ENCODE measurements around the gene CYP27B1.
"Not testable (repeated sequence)": the region's sequence is repeated elsewhere in the genome, so short reads cannot be mapped to it uniquely, and the experiment has no call there.

Gene CYP27B1

DNA sequence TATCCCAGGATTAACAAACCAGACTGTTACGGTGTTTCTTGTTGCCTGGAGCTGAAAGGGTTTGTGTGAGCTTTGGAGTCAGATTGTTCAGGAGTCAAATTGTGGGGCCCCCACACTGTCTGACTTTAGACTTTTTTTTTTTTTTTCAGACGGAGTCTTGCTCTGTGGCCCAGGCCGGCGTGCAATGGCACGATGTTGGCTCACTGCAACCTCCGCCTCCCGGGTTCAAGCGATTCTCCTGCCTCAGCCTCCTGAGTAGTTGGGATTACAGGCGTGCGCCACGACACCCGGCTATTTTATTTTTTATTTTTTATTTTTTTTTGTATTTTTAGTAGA lies 16.6 kb upstream of the CYP27B1 start:
- DNase-seq (ENCODE audit: low read depth), result no peak

DNA sequence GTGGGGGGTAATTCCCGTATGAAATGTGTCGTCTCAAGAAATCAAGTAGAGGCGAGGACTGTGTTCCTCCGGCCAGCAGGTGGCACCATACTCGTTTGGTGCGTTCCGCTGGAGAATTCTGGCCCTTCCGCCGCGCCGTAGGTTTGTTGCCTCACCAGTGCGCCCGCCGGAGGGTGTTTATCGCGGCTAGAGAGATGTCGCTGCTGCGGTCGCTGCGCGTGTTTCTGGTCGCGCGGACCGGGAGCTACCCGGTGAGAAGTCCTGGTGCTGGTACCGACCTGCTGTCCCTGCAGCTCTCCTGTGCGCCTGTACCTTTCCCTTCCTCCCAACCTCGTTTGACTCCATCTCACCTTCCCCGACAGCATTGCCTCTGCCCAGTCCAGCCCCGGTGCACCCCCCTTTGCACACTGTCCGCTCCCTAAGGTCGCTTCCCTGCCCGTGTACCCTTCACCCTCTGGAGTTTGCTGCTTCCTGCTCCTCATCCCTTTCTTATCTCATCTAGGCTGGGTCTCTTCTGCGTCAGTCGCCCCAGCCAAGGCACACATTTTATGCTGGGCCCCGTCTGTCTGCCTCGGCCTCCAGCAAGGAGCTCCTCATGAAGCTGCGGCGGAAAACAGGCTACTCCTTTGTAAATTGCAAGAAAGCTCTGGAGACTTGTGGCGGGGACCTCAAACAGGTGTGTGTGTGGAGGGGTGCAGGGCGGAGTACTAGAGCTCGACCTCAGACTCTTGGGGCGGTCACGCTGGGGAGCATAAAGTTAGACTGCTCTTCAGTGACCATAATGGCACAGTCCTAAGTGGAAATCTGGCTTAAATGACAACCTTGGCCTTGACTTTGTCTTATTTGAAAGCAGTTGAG lies 16.0 kb upstream of the CYP27B1 start, which contains the start of gene TSFM:
TSFM (plus strand) TSS at position 180 of the 858 bp plus-strand sequence; CDS start at position 195, 15 bp downstream.
- DNase-seq (ENCODE audit: low read depth), result peak; percentile 78

DNA sequence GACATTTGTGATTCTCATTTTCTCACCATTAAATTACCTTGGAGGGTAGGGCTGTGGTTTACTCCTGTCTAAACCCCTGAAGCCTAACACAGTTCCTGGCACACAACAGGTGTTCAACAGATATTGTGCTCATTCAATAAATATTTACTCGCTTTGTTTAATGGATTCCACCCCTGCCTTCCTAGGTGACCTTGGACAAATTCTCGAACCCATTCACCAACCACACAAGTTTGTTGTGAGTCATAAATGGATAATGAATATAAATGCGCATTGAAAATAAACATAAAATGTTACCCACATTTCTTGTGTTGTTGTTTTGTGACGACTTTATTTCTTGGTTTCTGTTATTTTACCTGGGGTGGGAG lies 15.3 kb upstream of the CYP27B1 start:
- DNase-seq (ENCODE audit: low read depth), result no peak

DNA sequence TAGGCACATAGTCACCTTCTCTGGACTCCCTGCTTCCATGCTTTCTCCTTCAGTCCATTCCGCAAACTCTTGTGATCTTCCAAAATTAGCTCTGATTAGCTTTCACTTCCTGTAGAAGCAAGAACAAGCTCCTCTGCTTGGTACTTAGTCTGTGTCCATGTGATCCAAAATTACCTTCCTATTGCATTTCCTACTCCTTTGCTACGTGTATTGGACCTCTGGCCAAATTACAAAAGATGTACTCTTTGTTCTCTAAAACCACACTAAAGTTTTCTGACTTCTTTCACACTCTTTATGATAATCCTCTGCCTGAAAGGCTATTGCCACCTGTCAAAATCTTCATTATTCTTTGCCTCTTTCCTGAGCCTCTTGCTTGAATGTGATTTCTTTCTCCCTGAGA lies 14.9 kb upstream of the CYP27B1 start:
- no peak for DNase-seq (ENCODE audit: low read depth)

DNA sequence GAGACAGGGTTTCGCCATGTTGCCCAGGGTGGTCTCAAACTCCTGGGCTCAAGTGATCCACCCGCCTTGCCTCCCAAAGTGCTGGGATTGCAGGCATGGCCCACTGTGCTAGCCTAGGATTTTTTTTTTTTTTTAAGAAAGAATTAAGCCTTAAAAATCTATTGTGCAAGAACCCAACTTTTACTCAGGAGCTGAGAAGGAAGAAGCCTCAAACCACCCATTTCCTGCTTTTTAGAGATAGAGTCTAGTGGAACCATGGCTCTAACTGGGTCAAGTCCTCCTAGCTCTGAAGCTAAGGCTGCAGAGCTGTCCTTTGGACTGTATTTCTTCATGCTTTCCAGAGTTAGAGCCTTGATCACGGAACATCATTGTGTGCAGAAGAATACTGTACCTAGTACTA lies 14.4 kb upstream of the CYP27B1 start:
- DNase-seq (ENCODE audit: low read depth), result no peak

DNA sequence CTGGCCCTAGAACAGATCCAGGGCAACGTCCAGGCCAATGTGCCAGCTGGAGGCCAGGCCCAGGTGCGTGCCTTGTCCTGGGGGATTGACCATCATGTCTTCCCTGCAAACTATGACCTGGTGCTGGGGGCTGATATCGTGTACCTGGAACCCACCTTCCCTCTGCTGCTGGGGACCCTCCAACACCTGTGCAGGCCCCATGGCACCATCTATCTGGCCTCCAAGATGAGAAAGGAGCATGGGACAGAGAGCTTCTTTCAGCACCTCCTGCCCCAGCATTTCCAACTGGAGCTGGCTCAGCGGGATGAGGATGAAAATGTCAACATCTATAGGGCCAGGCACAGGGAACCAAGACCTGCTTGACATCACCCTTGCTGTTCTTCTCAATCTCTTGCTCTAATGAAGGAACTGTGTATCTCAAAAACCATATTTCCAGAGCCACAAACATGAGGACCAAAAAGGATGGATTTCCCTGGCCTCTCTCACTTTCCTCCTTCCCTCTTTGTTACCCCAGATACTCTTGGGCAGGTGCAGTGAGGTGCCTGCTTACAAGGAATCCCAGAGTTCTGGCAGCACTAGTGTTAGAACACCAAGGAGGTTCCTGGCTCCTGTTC lies 13.5 kb upstream of the CYP27B1 start:
- DNase-seq (ENCODE audit: low read depth), result no peak

DNA sequence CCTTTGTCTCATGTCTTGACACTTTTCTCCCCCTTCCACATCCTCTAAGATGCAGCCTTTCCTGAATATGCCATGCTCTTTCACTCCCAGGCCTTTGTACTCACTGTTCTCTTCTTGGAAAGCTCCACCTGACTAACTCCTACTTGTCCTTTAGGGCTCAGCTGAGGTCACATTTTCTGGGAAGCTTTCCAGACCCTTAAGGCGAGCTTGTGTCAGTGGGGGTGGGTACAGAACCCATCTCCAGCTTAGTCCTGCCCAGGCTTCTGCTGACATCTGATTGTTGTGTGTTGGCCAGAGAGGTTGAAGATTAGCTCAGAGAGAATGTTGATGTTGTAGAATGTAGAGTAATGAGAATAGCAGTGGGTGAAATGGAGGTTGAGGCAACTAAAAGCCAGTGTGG lies 12.9 kb upstream of the CYP27B1 start:
- DNase-seq (ENCODE audit: low read depth), result no peak

DNA sequence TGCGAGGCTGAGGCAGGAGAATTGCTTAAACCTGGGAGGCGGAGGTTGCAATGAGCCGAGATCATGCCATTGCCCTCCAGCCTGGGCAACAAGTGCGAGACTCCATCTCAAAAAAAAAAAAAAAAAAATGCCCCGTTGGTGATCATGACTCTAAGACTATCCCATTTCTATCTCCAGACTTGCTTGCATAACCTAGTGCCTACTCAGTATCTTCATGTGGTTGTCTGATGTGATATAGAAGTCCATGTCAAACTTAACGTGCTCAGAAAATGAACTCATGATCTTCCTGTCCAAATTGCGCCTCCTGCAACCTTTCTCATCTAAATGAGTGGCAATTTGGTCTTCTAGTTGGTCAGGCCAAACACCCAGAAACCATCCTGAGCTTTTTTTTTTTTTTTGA lies 11.0 kb upstream of the CYP27B1 start:
- DNase-seq (ENCODE audit: low read depth), result no peak

DNA sequence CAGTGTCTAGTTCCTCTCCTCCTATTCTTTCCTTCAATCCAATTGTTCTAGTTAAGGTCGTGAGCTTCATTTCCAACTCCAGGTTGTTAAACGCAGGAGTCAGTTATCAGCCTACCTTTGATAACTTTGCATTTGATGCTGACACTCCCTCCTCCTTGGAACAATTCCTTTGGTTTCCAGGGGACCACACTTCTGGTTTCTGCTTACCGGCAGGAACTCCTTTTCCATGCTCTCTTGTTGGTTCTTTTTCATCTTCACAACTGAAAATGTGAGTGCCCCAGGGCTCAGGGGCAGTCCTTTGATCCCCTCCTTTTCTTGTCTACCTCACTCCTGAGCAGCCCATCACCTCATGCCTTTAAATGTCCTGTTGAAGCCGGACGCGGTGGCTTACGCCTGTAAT lies 10.5 kb upstream of the CYP27B1 start:
- no peak for DNase-seq (ENCODE audit: low read depth)

DNA sequence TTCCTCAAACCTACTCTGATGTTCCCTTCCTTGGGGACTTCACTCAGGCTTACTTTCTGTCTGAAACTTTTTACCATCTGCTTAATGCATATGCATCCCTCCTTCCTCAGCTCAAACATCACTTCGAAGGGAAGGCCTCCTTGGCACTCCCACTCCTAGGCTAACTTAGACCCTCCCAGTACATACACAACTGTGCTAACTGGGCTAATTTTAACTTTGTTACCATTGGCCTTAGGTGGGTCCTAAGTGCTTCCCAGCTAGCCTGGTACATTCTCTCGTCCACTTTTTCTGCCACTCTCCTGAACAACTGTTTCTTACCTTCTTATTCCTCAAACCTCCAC lies 9.3 kb upstream of the CYP27B1 start:
- DNase-seq (ENCODE audit: low read depth), result no peak

DNA sequence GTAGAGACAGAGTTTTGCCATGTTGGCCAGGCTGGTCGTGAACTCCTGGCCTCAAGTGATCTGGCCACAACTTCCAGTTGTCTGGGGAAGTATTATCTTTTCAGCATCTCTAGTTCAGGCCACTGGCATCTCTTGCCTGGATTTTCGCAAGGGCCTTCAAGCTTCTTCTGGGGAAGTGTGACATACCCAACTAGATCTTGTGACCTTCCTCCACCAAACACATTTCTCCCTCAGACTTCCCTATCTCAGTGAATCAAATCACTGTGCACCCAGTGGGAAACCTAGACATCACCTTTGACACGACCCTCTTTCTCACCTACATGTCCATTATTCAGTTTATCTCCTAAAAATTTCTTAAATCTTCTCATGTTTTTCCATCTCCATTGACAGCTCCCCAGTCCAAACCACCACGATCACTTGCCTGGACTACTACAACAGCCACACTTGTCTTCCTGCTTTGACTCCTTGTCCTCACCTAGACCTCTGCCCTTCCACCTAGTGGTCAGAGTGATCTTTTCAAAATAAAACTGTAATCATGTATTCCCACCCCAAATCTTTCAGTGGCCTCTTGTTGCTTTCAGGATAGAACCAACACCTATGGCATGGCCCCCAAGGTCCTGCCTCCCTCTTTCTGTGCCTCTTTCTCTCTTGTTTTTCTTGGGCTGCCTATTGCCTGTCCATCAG lies 8.8 kb upstream of the CYP27B1 start:
- no peak for DNase-seq (ENCODE audit: low read depth)

DNA sequence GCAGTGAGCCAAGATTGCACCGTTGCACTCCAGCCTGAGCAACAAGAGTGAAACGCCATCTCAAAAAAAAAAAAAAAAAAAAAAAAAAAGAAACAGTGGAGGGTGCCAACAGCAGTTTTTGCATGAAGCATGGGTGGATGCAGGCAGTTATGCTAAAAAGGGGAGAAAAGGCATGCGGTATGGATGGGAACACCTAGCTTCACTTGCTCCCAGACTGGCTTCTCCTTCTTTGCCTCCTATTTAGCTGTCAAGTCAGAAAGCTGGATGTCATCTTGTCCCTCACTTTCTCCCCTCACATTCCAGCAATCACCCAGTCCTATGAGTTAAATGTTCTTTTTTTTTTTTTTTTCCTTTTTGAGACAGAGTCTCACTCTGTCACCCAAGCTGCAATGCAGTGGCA lies 8.2 kb upstream of the CYP27B1 start:
- no peak for DNase-seq (ENCODE audit: low read depth)

DNA sequence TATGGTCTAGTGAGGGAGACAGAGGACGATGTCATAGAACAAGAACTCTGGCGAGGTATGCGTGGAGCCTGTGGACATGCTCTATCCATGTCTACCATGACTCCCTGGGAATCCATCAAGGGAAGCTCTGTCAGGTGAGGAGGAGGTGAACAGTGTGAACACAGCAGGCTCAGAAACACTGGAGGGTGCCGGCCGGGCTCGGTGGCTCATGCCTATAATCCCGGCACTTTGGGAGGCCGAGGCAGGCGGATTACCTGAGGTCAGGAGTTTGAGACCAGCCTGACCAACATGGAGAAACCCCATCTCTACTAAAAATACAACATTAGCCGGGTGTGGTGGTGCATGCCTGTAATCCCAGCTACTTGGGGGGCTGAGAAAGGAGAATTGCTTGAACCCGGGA lies 7.8 kb upstream of the CYP27B1 start:
- DNase-seq (ENCODE audit: low read depth), result not testable (repeated sequence)

DNA sequence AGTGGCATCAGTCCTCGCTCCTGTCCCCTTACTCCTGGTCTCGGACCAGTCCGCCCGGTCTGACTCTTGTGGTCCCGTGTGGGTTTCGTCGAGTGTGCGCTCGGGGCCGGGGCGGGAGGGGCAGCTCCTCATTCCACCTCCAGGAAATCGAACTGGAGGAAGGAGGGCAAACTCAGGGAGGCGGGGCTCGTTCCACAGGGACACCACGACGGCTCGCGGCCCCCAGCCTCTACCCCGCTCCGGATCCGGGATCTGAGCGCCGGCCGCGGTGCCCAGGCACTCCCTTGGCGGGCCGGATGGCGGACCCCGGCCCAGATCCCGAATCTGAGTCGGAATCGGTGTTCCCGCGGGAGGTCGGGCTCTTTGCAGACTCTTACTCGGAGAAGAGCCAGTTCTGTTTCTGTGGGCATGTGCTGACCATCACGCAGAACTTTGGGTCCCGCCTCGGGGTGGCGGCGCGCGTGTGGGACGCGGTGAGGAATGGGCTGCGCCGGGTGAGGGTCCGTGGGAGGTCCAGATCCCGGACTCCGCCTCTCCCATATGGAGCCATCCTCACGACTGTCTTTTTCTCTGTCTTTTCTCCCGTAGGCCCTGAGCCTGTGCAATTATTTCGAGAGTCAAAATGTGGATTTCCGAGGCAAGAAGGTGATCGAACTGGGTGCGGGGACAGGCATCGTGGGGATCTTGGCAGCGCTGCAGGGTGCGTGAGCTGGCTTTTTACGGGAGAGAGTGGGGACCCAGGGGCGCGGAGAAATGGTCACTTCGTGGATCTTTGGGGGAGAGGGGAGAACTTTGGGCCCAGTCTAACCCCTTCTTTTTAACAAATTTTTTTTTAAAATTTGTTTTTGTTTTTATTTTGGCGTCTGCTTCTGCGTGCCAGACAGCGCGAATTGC lies 5.8 kb upstream of the CYP27B1 start, which contains the start of gene EEF1AKMT3:
EEF1AKMT3 (plus strand) TSS at position 186 of the 894 bp plus-strand sequence; CDS start at position 297, 111 bp downstream.
- DNase-seq (ENCODE audit: low read depth), result peak; percentile 48

DNA sequence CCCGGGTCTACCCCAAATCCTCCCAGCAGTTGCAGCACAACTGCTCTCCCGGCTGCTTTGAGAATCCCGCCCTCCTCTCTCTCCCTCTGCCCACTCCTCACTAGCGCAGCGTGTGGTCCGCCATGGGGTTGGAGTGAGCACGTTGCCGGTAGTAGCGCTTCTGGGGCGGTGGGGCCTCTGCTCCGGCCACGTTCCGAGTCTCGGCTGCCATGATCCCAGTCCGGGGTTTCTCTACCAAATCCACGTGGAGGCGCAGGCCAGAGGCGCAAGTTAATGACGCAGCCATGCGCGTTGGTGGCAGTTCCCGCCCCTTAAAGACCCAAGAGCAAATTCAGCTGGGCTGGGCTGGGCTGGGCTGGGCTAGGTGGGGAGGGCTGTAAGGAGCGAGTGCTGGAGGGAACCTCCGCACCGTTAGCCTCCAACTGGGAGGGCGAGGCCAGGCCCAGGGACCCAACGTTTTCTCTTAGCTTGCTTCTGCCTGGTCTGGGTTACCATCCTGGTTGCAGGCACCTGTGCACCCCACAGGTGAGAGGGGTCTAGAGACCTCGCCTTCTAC lies 5.1 kb upstream of the CYP27B1 start, which contains the start of gene METTL1:
METTL1 (minus strand) TSS at position 233 of the 556 bp plus-strand sequence; CDS start at position 211, 22 bp downstream.
- peak; percentile 98 for DNase-seq (ENCODE audit: low read depth)

DNA sequence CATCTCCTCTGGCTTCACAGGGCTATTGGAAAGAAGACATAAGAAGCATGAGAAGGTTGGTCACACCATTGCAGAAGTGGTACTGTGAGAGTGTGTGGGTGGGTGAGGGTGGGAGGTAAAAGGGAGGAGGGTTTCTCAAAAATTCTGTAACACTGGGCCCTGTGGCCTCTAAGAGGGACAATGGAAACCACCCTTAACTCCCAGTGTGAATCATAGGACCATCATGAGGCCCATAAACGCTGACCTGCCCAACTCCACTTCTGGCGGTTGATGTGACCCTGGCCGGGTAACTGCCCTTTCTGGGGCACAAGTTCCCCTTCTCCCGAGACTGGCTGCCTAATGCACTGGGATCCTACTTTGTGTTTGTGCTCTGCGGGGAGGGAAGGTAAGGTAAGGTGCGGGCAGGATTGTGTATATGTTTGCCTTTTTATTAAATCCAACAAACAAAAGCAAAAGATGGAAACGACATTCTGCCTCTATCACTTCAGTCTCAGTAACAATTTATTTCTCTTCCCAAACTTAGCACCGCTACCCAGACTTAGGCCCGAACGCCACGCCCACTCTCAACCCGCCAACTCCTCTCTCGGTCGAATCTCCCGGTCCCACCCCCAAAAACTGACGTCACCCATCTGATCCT lies 4.5 kb upstream of the CYP27B1 start:
- peak; percentile 90 for DNase-seq (ENCODE audit: low read depth)

DNA sequence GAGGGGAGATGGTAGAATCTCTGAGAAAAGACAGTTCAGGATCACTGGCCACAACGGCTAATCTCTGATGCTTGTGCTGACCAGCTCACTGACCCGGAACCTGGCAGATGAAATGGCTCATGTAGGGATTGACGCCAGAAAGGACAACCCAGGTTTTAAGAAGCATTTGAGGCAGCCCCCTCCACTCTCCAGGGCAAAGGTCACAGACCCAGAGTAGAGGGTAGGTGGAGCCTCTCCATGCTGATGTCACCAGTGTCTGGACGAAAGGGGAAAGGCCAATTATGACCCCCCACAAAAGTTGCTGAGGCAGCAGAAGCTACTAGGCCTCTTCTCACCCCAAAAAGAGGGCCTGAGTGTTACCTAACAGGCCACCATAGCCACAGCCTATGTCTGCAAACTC lies 3.9 kb upstream of the CYP27B1 start:
- DNase-seq (ENCODE audit: low read depth), result no peak

DNA sequence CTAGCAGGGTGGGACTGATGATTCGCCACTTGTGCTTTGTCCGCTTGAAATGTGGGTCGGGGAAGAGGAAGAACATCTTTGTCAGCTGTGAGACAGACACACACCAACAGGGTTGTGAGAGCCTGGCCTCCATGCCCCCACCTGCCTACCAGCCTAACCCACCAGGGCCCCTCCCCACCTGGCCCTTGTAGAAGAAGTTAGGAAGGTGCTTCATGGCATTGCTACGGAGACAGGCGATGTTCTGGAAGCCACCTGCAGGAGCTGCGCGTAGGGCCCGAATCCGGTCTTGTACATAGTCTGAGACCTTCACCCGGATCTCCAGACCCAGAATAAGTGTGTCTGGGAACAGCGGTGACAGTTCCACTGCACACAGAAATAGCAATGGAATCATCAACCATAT lies 2.7 kb upstream of the CYP27B1 start:
- DNase-seq (ENCODE audit: low read depth), result no peak

DNA sequence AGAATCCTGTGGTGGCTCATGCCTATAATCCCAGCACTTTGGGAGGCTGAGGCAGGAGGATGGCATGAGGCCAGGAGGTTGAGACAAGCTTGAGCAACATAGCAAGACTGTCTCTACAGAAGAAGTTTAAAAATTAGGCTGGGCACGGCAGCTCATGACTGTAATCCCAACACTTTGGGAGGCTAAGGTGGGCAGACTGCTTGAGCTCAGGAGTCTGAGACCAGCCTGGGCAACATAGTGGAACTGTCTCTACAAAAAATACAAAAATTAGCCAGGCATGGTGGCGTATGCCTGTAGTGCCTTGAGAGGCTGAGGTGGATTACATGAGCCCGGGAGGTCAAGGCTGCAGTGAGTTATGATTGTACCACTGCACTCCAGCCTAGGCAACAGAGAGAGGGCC lies 998 bp upstream of the CYP27B1 start:
- no peak for DNase-seq (ENCODE audit: low read depth)

DNA sequence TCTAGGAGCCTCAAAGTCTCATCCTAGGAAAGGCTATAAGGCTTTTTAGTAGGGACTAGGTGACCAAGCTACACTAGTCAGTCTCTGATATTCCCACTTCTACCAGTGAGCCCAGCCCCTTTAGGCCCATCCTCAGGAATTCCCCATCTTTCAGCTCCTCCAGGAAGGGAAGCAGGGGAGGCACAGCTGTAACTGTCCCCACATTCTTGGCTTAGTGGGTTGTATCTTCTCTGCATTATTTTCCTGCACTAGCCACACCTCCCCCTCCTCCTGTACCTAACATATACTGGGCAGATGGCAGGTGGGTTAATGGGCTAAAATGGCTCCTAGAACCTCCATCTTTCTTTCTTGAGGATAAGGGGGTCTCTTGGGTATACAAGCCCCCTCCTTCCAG lies 424 bp upstream of the CYP27B1 start:
- DNase-seq (ENCODE audit: low read depth), result no peak

All from HS-5 (cell line).